Stimulated activated CD8-positive, alpha-beta memory T cell treated with anti-CD3 and anti-CD28 coated beads, Interleukin-2, amount 100 ng/mL, for 48 hours (primary cell): Measurements from ENCODE around the gene FAM20A.

ENCODE experiments used
- DNase-seq, 2 donors: peaks; one replicate each; pipeline ENCODE4 v3.0.0-alpha.2; 2020; ENCODE audit warnings: low read depth in 2 of 2

Gene FAM20A

GRCh38 chr17:68565661-68566441 is 35.3 kb downstream of the FAM20A start:
- DNase-seq = no peak

- no peak for DNase-seq
Observed at GRCh38 chr17:68564415-68565111, 36.6 kb downstream of the FAM20A start.

- no peak for DNase-seq
Observed at GRCh38 chr17:68562736-68563135, 38.4 kb downstream of the FAM20A start.

- no peak for DNase-seq
Observed at GRCh38 chr17:68560966-68561720, 40.0 kb downstream of the FAM20A start.

- DNase-seq = no peak
Observed at GRCh38 chr17:68559316-68559715, 41.9 kb downstream of the FAM20A start.

GRCh38 chr17:68556551-68556950 is 44.6 kb downstream of the FAM20A start:
- no peak for DNase-seq

- no peak for DNase-seq
Observed at GRCh38 chr17:68544111-68544915, 56.9 kb downstream of the FAM20A start.

GRCh38 chr17:68542698-68543463 is 58.3 kb downstream of the FAM20A start:
- no peak for DNase-seq

- DNase-seq = no peak
Observed at GRCh38 chr17:68541816-68542215, 59.4 kb downstream of the FAM20A start.

- no peak for DNase-seq
Observed at GRCh38 chr17:68540981-68541380, 60.2 kb downstream of the FAM20A start.

- no peak for DNase-seq
Observed at GRCh38 chr17:68539548-68540467, 61.4 kb downstream of the FAM20A start.

GRCh38 chr17:68535922-68536321 is 65.2 kb downstream of the FAM20A start:
- no peak for DNase-seq

GRCh38 chr17:68534695-68535088 is 66.5 kb downstream of the FAM20A start:
- DNase-seq = no peak

GRCh38 chr17:68533887-68534694 is 67.1 kb downstream of the FAM20A start:
- DNase-seq = no peak

- no peak for DNase-seq
Observed at GRCh38 chr17:68532826-68533225, 68.3 kb downstream of the FAM20A start.

- DNase-seq = no peak
Observed at GRCh38 chr17:68531252-68531651, 69.9 kb downstream of the FAM20A start.

- no peak for DNase-seq
Observed at GRCh38 chr17:68527314-68527713, 73.9 kb downstream of the FAM20A start.

GRCh38 chr17:68526548-68526947 is 74.6 kb downstream of the FAM20A start:
- DNase-seq = no peak

- DNase-seq = no peak
Observed at GRCh38 chr17:68522266-68522665, 78.9 kb downstream of the FAM20A start.
